HepG2 (cell line): ENCODE data around the gene CES3. TPM values are rescaled to one million over a fixed set of nuclear protein-coding genes. Genes with fewer than 3 reads are reported as not detected.

ENCODE experiments used
- ADNP ChIP-seq: sonication (generic); formaldehyde crosslinking; IDR thresholded peaks from 2 replicates; pipeline ENCODE4 v1.4.0; 2020; ENCODE audit warnings: missing genetic modification reagents
- ARID4A ChIP-seq: sonication (generic); formaldehyde crosslinking; IDR thresholded peaks from 2 replicates; pipeline ENCODE4 v1.5.0; 2020; ENCODE audit warnings: mild to moderate bottlenecking, missing genetic modification reagents, borderline replicate concordance
- ATF5 ChIP-seq: sonication (generic); formaldehyde crosslinking; IDR thresholded peaks from 2 replicates; pipeline ENCODE4 v1.4.0; 2020; ENCODE audit warnings: mild to moderate bottlenecking, low read depth, missing genetic modification reagents
- CBX5 ChIP-seq: sonication (generic); formaldehyde crosslinking; IDR thresholded peaks from 2 replicates; pipeline ENCODE4 v1.4.0; 2020; ENCODE audit warnings: missing genetic modification reagents, borderline replicate concordance
- CC2D1A ChIP-seq: sonication (generic); formaldehyde crosslinking; IDR thresholded peaks from 2 replicates; pipeline ENCODE4 v1.8.1; 2023; ENCODE audit warnings: mild to moderate bottlenecking, missing genetic modification reagents
- DDIT3 ChIP-seq: sonication (generic); formaldehyde crosslinking; IDR thresholded peaks from 2 replicates; pipeline ENCODE4 v1.4.0; 2020; ENCODE audit warnings: mild to moderate bottlenecking, missing genetic modification reagents
- FOXO1 ChIP-seq: sonication (generic); formaldehyde crosslinking; IDR thresholded peaks from 2 replicates; pipeline ENCODE4 v1.4.0; 2020; ENCODE audit warnings: missing genetic modification reagents
- MAFK ChIP-seq, 2 experiments: IDR thresholded peaks in 1 of 2; conservative IDR thresholded peaks in 1 of 2; 2 replicates each; pipeline ENCODE4 v1.6.1; 2011; ENCODE audit warnings: improper control_type of control experiment in 2 of 2, low read length in 2 of 2
- MED13 ChIP-seq: sonication (generic); formaldehyde crosslinking; IDR thresholded peaks from 2 replicates; pipeline ENCODE4 v1.5.0; 2020; ENCODE audit warnings: missing genetic modification reagents
- MYNN ChIP-seq: sonication (generic); formaldehyde crosslinking; IDR thresholded peaks from 2 replicates; pipeline ENCODE4 v1.4.0; 2020; ENCODE audit warnings: mild to moderate bottlenecking, low read depth, missing genetic modification reagents
- PBX2 ChIP-seq: IDR thresholded peaks from 2 replicates; pipeline ENCODE4 v1.6.1; 2016; ENCODE audit warnings: control low read depth
- SALL2 ChIP-seq: sonication (generic); formaldehyde crosslinking; IDR thresholded peaks from 2 replicates; pipeline ENCODE4 v1.8.1; 2023; ENCODE audit warnings: mild to moderate bottlenecking, missing genetic modification reagents, inconsistent platforms
- ZNF281 ChIP-seq: sonication (generic); formaldehyde crosslinking; IDR thresholded peaks from 2 replicates; pipeline ENCODE4 v1.4.0; 2020; ENCODE audit warnings: missing genetic modification reagents, borderline replicate concordance
- ZNF609 ChIP-seq: sonication (generic); formaldehyde crosslinking; IDR thresholded peaks from 2 replicates; pipeline ENCODE4 v1.4.0; 2020; ENCODE audit warnings: mild to moderate bottlenecking, missing genetic modification reagents, borderline replicate concordance
- polyA plus RNA-seq, 8 experiments: library from polyadenylated mRNA; depleted of rRNA in 3 of 8; stranded (reverse) in 7 of 8; unstranded in 1 of 8; fragments of >200 nt; fragmentation: Illumina TruSeq in 4 of 8; extraction: Trizol in 4 of 8; gene quantifications; 2 replicates each; pipeline versions ENCODE4 v1.2.1 to v1.2.3, GENCODE V29; 2011 to 2016; ENCODE audit warnings: low read depth in 4 of 8, missing spikeins in 1 of 8, mixed read lengths in 1 of 8; ENCODE audit not compliant: insufficient read depth in 1 of 8
- total RNA-seq, 5 experiments: library from RNA; depleted of rRNA; stranded (reverse); fragments of >200 nt; fragmentation: Illumina TruSeq; extraction: Trizol; gene quantifications; 2 replicates each; pipeline ENCODE4 v1.2.3, GENCODE V29; 2016; ENCODE audit warnings: low read depth in 1 of 5

CES3 gene
- total and polyA plus RNA-seq, 2 of the 13 experiments (the other 11 are each of a cell fraction or from before 2014, with no cell fraction given), result 6.6 to 17.4 TPM

- TF ChIP-seq FOXO1 (CRISPR knock-in tag), result peak; percentile 82; the same call in 1 of the 2 replicates
- TF ChIP-seq SALL2 (CRISPR knock-in tag), result 0 out of 2 replicates have a peak, but pooled peaks have one; percentile 45
- TF ChIP-seq CC2D1A, result no peak
- TF ChIP-seq MED13, result no peak
- TF ChIP-seq ZNF609 (CRISPR knock-in tag), result peak; percentile 44; the same call in 1 of the 2 replicates
- no peak for TF ChIP-seq ATF5
- TF ChIP-seq MYNN, result no peak
- TF ChIP-seq CBX5 (CRISPR knock-in tag), result no peak
- TF ChIP-seq MAFK (conservative IDR thresholded peaks at IDR 0.05 in 1 of 2, IDR thresholded peaks at IDR 0.05 in 1 of 2; ENCODE audit: low read length in 2 of 2), result peak in 1 of 2 experiments; percentile 7; a peak in 1 of 4 replicates
- peak; percentile 33; the same call in 1 of the 2 replicates for TF ChIP-seq ZNF281 (CRISPR knock-in tag)
- no peak for TF ChIP-seq DDIT3 (CRISPR knock-in tag)
- TF ChIP-seq ARID4A, result 0 out of 2 replicates have a peak, but pooled peaks have one; percentile 10
- TF ChIP-seq PBX2 (CRISPR knock-in tag), result no peak
- TF ChIP-seq ADNP (CRISPR knock-in tag), result no peak
Measured at GRCh38 chr16:66996324-66996982, 35.4 kb downstream of the CES3 start (continued).
